ENCODE measurements around the gene ST3GAL4.
"Not testable (repeated sequence)": the region's sequence is repeated elsewhere in the genome, so short reads cannot be mapped to it uniquely, and the experiment has no call there.

Gene ST3GAL4

DNA sequence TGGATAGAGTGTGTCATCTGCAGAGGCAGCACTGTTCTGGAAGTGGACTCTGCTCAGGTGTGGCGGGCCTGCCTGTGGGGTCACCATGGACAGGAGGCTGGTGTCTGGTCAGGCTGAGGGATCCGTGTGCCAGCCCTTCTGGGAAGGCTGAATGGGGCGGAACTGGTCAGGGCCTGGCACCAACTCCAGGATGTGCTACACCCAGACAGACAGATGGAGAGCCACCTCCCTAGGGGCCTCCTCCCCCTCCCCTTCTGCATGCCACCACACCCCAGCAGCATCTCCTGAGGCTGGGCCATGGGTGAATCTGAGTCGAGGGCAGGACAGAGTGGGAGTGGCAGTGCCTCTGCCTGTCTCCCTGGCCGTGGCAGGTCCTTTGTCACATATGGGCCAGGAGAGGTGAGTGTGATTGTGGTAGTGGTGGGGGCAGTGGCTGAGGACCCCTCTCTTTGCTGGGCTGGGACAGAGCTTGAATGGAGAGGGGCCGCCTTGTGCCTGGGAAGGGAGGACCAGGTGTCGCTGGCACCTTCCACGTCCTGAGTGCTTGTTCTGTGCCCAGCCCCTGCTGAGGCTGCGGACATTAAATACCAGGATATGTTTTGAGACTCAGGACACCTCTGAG lies 29.1 kb downstream of the ST3GAL4 start:
- H3K27me3 ChIP-seq (replicated peaks; ENCODE audit: control insufficient read depth, insufficient read depth, low read length) = no peaks in the 10 kb centered on the region
- TF ChIP-seq CTCF (IDR thresholded peaks at IDR 0.05; ENCODE audit: insufficient read depth, low read length, poor library complexity, severe bottlenecking) = no peak

DNA sequence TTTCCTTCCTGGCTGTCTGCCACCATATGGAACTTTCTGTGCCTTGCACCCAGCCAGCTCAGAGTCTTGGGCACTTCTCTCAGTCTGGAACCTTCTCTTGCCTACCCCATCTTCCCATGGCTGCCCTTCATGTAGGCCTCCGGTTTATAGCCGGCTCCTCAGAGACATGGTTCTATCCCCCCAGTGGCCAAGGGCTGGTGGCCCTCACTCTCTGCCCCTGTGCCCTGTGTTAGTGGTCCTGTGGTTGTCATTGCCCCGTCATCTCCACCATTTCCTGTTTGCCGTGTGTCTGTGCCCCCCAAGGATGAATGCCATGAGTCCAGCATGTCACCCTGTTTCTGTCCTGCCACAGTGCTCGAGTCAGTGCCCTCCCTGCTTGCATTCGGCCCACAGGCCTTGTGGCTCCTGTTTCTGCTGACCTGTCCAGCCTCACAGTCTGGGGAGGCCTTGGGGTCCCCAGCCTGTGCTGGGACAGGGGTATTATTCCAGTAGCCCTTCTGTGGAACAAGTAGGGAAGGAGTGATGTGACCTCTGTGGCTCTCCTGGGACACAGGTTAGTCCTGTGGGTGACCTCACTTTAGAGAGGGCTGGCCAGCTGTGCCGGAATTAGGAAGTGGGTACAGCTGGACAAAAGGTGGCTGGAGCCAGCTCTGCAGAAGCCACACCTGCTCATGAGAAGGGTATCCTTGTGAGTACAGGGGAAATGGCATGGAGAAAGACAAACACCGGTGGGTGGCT lies 30.7 kb downstream of the ST3GAL4 start:
- no peak for DNase-seq (ENCODE audit: extremely low read depth, insufficient read length)
- Histone ChIP-seq H3K4me3 (replicated peaks; ENCODE audit: low read depth, low read length) (no peak overlapping the region), H3K27me3 (replicated peaks; ENCODE audit: control insufficient read depth, insufficient read depth, low read length) (no peaks in the 10 kb centered on the region), H3K36me3 (ENCODE audit: control insufficient read depth, insufficient read depth, low read length) (no peaks in the 10 kb centered on the region)
- TF ChIP-seq CTCF (IDR thresholded peaks at IDR 0.05; ENCODE audit: insufficient read depth, low read length, poor library complexity, severe bottlenecking) = no peak

More for the DNA sequence above, 29.1 kb downstream of the ST3GAL4 start:
- H3K36me3 ChIP-seq (ENCODE audit: control insufficient read depth, insufficient read depth, low read length) = no peaks in the 10 kb centered on the region
- no peak for DNase-seq (ENCODE audit: extremely low read depth, insufficient read length)
- H3K4me3 ChIP-seq (replicated peaks; ENCODE audit: low read depth, low read length) = no peak overlapping the region

GRCh38 chr11:126386729-126387071 lies 31.2 kb downstream of the ST3GAL4 start:
- not testable (repeated sequence) for DNase-seq (ENCODE audit: extremely low read depth, insufficient read length)

GRCh38 chr11:126387857-126388256 lies 32.4 kb downstream of the ST3GAL4 start:
- no peak for TF ChIP-seq CTCF (IDR thresholded peaks at IDR 0.05; ENCODE audit: insufficient read depth, low read length, poor library complexity, severe bottlenecking)
- Histone ChIP-seq H3K27me3 (replicated peaks; ENCODE audit: control insufficient read depth, insufficient read depth, low read length) (no peaks in the 10 kb centered on the region), H3K36me3 (ENCODE audit: control insufficient read depth, insufficient read depth, low read length) (no peaks in the 10 kb centered on the region), H3K4me3 (replicated peaks; ENCODE audit: low read depth, low read length) (no peak overlapping the region)
- no peak for DNase-seq (ENCODE audit: extremely low read depth, insufficient read length)

More at GRCh38 chr11:126386729-126387071, 31.2 kb downstream of the ST3GAL4 start:
- not testable (repeated sequence) for H3K36me3 ChIP-seq (ENCODE audit: control insufficient read depth, insufficient read depth, low read length); H3K4me3 ChIP-seq (replicated peaks; ENCODE audit: low read depth, low read length); H3K27me3 ChIP-seq (replicated peaks; ENCODE audit: control insufficient read depth, insufficient read depth, low read length)

GRCh38 chr11:126390272-126390867 lies 34.9 kb downstream of the ST3GAL4 start:
- Histone ChIP-seq H3K27me3 (replicated peaks; ENCODE audit: control insufficient read depth, insufficient read depth, low read length) (no peaks in the 10 kb centered on the region), H3K4me3 (replicated peaks; ENCODE audit: low read depth, low read length) (no peak overlapping the region), H3K36me3 (ENCODE audit: control insufficient read depth, insufficient read depth, low read length) (no peaks in the 10 kb centered on the region)
- no peak for DNase-seq (ENCODE audit: extremely low read depth, insufficient read length)
- TF ChIP-seq CTCF (IDR thresholded peaks at IDR 0.05; ENCODE audit: insufficient read depth, low read length, poor library complexity, severe bottlenecking) = no peak

DNA sequence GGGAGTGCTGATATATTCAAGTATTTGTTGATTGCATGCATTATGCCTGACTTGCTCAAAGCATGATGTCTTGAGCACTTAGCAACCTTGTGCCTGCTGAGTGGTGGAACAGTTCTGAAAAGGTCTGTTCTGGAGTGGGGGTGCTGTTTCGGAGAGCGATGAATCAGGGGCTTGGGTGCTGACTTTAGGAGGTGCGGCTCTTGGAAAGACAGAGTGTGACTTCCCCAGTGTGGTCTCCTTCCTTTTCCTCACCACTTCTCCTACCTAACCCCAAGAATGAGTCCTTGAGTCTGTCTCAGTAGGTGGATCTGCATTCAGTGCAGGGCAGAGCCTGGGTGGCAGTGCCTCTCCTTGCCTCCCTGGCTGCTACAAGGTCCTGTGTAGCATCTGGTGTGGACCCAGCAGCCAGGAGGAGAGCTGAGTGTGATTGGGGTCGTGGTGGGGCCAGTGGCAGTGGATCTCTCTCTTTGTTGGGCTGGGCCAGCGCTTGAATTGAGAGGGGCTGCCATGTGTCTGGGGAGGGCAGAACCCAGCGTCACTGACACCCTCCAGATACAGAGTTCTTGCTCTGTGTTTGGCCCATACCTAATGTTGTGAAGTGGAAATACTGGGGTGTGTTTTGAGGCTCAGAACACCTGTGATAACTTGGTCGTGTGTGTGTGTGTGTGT lies 35.9 kb downstream of the ST3GAL4 start:
- no peak for DNase-seq (ENCODE audit: extremely low read depth, insufficient read length)
- Histone ChIP-seq H3K4me3 (replicated peaks; ENCODE audit: low read depth, low read length) (no peak overlapping the region), H3K36me3 (ENCODE audit: control insufficient read depth, insufficient read depth, low read length) (no peaks in the 10 kb centered on the region), H3K27me3 (replicated peaks; ENCODE audit: control insufficient read depth, insufficient read depth, low read length) (no peaks in the 10 kb centered on the region)
- no peak for TF ChIP-seq CTCF (IDR thresholded peaks at IDR 0.05; ENCODE audit: insufficient read depth, low read length, poor library complexity, severe bottlenecking)

Measured in GM06990 (cell line).